Esophagus squamous epithelium (tissue), 4 donors: ENCODE measurements around the gene CPLANE1.

ENCODE experiments used
- POLR2A ChIP-seq, 4 donors: fragments of 450-650 bp; IDR thresholded peaks; one replicate each; pipeline ENCODE4 v1.6.1; 2017; ENCODE audit warnings: antibody characterized with exemption in 4 of 4, mild to moderate bottlenecking in 4 of 4, moderate library complexity in 3 of 4
- TF ChIP-seq, protein P1 (sequence below), 6 experiments: fragments of 450-650 bp in 4 of 6; fragments of 200-600 bp in 2 of 6; sonication (generic) in 2 of 6; IDR thresholded peaks; one replicate each; pipeline ENCODE4 v1.5.1; 2016 to 2019; ENCODE audit warnings: antibody characterized with exemption in 6 of 6, mild to moderate bottlenecking in 4 of 6, moderate library complexity in 4 of 6

DNA sequence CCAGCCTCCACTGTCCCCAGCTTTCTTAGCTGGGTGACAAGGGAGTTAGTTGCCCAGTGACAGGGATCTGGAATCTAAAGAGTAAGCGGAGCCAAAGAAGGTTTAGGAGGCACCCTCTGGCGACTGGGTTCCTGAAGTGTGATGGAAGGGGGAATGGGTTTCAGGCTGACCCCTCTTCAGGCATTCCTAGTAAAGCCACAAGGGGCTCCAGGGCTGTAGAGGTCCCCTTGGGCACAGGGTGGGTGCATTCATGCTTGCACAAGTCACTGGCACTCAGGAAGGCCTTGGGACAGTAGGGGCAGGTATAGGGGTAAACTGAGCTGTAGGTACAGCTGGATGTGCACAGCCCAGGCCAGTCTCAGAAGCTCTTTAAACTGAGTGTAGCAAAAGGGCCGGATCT, 74.2 kb downstream of the CPLANE1 start:
- TF ChIP-seq, protein P1, sequence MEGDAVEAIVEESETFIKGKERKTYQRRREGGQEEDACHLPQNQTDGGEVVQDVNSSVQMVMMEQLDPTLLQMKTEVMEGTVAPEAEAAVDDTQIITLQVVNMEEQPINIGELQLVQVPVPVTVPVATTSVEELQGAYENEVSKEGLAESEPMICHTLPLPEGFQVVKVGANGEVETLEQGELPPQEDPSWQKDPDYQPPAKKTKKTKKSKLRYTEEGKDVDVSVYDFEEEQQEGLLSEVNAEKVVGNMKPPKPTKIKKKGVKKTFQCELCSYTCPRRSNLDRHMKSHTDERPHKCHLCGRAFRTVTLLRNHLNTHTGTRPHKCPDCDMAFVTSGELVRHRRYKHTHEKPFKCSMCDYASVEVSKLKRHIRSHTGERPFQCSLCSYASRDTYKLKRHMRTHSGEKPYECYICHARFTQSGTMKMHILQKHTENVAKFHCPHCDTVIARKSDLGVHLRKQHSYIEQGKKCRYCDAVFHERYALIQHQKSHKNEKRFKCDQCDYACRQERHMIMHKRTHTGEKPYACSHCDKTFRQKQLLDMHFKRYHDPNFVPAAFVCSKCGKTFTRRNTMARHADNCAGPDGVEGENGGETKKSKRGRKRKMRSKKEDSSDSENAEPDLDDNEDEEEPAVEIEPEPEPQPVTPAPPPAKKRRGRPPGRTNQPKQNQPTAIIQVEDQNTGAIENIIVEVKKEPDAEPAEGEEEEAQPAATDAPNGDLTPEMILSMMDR (IDR thresholded peaks at IDR 0.05): no peak
- TF ChIP-seq POLR2A (IDR thresholded peaks at IDR 0.05): no peak
